ENCODE results near the gene PGBD5.
A peak's percentile ranks its signal among the peaks of the same experiment; 100 is the strongest.

PGBD5 gene

GRCh38 chr1:230320804-230321203 is 105.3 kb downstream of the PGBD5 start:
- DNase-seq = no peak

GRCh38 chr1:230319014-230319747 is 107.0 kb downstream of the PGBD5 start:
- no peak for DNase-seq

- no peak for DNase-seq
Measured at GRCh38 chr1:230317823-230318819, 108.0 kb downstream of the PGBD5 start.

GRCh38 chr1:230316864-230317745 is 109.0 kb downstream of the PGBD5 start:
- no peak for DNase-seq

GRCh38 chr1:230315099-230315498 is 111.0 kb downstream of the PGBD5 start:
- DNase-seq = no peak

DNA sequence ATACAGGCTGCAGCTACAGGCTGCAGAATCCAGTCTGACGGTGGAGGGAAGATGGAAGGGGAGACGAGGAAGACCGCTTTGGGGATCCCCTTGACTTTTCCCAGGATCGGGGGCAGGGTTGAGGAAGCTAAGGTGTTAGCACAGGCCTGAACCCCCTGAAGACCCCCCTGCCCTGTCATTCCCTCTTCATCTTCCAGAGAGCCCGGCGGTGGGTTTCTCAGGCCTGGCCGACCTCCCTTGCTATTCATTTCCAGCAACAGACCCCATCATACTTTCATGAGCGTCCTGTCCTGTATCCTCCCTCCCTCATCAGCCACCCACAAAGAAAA is 112.0 kb downstream of the PGBD5 start:
- no peak for DNase-seq

DNA sequence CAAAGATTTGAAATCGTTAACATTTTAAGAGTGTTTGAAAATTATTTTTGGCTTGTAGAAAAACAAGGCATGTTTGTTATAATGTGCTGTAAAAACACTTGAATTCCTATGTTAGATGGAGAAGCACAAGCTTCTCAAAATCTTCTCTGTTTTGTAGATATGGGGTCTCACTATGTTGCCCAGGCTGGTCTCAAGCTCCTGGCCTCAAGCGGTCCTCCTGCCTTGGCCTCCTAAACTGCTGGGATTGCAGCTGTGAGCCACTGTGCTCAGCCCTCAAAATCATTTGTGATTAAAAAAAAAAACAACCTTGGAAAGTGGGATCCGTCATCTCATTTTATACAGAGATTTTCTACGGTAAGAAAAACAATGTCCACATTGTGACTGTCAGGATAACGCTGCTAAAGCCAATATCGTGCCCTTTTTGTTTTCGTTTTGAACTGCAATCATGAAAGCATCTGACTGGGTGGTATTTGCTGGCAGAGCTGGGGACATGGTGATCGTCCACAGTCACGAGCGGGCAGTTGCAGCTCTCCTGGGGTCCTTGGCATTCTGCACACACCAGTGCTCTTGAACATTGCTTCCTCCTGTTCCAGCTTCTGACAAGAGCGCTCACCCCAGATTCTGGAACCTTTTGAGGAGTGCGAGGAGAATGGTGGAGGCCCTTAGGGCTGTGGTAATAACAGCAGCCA is 112.5 kb downstream of the PGBD5 start:
- DNase-seq = no peak

DNA sequence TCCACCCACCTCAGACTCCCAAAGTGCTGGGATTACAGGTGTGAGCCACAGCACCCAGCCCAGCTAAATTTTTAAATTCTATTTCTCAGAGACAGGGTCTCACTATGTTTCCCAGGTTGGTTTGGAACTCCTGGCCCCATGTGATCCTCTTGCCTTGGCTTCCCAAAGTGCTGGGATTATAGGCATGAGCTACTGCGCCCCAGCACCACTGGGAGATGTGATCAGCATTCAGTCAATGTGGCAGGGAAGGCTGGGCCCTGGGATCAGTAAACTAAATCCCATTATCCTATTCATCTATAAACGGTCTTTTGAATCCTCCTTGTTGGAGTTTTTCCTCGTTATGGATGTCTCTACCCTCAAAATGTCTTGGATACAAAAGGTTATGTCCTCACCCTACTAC is 113.5 kb downstream of the PGBD5 start:
- DNase-seq = no peak

DNA sequence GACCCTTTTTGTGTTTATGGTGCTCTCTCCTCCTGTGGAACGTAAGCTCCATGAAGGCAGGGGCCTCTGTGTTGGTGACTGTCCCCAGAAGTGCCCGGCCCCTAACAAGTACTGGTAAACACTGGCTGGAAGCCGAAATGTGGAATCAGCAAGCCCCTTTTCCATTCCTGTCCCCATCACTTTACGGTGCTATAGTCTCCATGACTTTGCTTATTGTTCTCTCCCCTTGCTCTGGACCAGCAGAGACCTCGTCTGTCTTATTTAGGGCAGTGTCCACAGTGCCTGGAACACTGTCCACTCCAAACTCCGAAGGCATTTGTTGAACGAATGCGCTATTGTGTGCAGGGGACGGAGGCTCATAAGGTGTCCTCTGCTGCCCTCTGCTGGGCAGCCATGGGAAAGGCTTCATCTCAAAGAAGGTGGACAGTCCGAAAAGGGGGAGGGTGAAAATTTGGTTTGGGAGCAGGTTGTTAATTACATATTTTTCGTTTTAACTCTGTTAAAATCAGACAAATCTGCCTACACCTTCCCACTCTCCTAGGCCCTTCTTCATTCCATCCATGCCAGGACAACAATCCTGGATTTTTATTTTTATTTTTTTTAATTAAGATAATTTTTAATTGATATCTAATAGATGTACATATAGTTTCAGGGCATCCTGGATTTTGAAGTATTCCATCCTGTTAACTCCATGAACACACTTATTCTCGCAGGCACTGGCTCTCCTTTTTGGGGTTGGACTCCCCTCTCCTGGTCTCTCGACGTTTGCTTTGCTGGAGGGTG is 115.6 kb downstream of the PGBD5 start:
- peak; percentile 78 to 79 for DNase-seq

GRCh38 chr1:230309646-230310177 is 116.4 kb downstream of the PGBD5 start:
- no peak for DNase-seq

GRCh38 chr1:230308821-230309220 is 117.3 kb downstream of the PGBD5 start:
- no peak for DNase-seq

- DNase-seq = no peak
Measured at GRCh38 chr1:230308039-230308438, 118.1 kb downstream of the PGBD5 start.

- DNase-seq = no peak
Measured at GRCh38 chr1:230307213-230307612, 118.9 kb downstream of the PGBD5 start.

GRCh38 chr1:230306169-230306568 is 120.0 kb downstream of the PGBD5 start:
- peak; percentile 50 to 58 for DNase-seq

DNA sequence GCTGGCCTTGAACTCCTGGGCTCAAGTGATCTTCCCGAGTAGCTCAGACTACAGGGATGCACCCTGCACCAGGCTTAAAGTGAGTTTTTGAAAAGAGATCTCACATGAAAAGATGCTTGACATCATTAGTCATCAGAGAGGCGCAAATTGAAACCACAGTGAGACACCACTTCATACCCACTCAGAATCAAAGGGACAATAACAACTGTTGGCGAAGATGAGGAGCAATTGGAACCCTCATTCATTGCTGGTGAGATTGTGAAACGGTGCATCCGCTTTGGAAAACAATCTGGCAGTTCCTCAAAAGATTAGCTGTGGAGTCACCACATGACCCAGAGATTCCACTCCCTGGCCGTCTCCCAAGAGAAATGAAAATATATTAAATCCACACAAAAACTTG is 122.3 kb downstream of the PGBD5 start:
- no peak for DNase-seq

- DNase-seq = no peak
Measured at GRCh38 chr1:230303069-230303468, 123.1 kb downstream of the PGBD5 start.

- DNase-seq = no peak
Measured at GRCh38 chr1:230301822-230302221, 124.3 kb downstream of the PGBD5 start.

DNA sequence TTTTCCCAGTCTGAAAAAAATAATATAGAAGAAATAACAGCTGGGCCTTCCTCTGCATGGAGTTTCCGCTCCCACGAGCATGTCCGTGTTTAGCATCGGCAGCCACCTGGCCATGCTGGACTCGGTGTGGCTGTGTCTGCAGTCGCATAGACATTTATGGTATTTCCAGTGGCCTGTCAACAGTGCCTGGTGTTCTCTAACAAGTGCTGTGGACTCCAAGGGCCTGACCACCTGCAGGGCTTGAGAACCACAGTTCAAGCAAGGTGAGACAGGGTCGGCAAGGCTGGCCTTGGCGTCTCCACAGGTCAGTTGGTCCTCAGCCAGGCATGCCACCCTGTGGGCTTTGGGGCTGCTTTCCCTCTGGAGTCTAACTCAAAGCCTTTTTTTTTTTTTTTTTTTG is 124.8 kb downstream of the PGBD5 start:
- DNase-seq = no peak

GRCh38 chr1:230300322-230301301 is 125.5 kb downstream of the PGBD5 start:
- DNase-seq = no peak

All from activated T-cell treated with anti-CD3 and anti-CD28 coated beads, Interleukin-2, amount 50 U/mL, for 48 hours (primary cell).